HG03097 (cell line): ENCODE data around the gene MACROD2.
"Not testable (repeated sequence)": the region's sequence is repeated elsewhere in the genome, so short reads cannot be mapped to it uniquely, and the experiment has no call there.

Experiments used
- ATAC-seq: cut with Tn5 transposase; IDR thresholded peaks from one replicate; pipeline ENCODE4 v1.9.1; 2021; ENCODE audit not compliant: unreplicated experiment, low FRiP score

MACROD2 gene

DNA sequence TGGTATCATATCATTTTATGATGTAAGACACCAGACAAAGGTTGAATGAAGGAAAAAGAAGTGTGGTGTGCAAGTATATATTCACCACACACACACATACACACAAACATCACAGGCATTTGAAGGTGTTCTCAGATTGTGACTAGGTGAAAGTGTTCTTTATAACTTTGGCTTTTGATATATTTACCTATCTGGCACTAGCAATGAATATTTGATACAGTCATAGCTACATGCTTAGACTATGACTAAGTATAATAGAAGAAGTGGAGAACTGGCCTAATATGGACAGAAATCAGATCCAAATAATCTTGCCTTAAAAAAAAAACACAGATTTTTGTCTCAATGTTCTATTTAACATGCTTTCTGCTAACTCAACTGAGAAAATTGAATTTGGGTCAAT is 1768.0 kb downstream of the MACROD2 start:
- no peak for ATAC-seq

DNA sequence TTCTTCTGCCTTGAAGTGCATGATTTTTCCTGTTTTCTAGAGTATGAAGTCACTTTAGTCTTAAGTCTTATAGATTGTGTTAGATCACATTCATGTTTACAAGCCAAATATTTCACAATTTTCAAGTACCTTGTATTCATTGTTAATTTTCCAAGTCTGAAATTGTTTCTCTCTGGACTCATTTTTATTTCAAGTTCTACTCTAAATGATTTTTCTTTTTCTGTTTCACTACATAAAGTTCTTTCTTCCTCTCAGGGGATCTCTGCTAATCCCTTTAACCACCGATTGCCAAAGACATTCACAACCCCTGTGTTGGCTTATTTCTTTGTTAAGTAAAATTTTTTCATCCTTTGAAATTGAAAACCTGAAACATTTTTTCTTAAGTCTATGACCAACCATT is 1772.3 kb downstream of the MACROD2 start:
- no peak for ATAC-seq

- ATAC-seq = no peak
Observed at GRCh38 chr20:15767999-15768741, 1772.9 kb downstream of the MACROD2 start.

- ATAC-seq = no peak
Observed at GRCh38 chr20:15772826-15773225, 1777.5 kb downstream of the MACROD2 start.

DNA sequence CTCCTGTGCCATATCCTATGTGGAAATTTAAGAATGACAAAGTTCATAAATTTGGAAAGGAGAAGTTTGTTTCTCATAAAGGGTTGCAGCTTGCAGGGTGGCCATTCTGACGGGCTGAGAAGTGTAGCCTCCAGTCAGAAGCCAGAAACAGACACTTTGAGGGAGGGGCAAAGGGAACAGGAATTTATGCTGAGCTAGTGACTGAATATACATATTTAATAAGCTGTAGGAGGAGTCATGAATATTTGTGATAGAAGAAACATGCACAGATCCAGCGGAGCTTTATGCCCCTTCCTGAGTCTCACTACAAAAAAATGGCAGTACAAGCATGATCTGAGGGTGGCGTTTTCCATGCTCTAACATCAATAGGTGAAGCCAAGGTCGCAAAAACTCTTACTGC is 1779.6 kb downstream of the MACROD2 start:
- ATAC-seq = no peak

- no peak for ATAC-seq
Observed at GRCh38 chr20:15776770-15777466, 1781.6 kb downstream of the MACROD2 start.

- ATAC-seq = no peak
Observed at GRCh38 chr20:15784020-15784419, 1788.7 kb downstream of the MACROD2 start.

DNA sequence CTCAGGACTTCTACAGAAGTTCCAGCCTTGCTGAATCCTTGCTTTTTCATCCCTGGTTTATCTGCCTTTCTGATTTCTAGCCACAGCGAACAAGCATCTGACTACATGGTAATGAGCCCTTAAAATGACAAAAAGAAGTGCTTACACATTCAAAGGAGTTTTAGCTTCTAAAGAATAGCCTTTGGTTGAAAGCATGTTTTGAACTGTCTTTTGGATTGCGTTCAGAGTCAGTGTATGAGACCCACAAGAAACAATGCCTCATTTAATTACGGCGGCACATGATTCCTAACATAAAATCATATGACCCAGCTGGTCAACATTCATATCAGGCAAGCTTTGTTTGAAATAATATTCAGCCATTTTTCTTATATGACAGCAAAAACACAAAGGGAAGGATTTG is 1793.8 kb downstream of the MACROD2 start:
- no peak for ATAC-seq

GRCh38 chr20:15792855-15793254 is 1797.5 kb downstream of the MACROD2 start:
- ATAC-seq = no peak

GRCh38 chr20:15794409-15794808 is 1799.1 kb downstream of the MACROD2 start:
- no peak for ATAC-seq

DNA sequence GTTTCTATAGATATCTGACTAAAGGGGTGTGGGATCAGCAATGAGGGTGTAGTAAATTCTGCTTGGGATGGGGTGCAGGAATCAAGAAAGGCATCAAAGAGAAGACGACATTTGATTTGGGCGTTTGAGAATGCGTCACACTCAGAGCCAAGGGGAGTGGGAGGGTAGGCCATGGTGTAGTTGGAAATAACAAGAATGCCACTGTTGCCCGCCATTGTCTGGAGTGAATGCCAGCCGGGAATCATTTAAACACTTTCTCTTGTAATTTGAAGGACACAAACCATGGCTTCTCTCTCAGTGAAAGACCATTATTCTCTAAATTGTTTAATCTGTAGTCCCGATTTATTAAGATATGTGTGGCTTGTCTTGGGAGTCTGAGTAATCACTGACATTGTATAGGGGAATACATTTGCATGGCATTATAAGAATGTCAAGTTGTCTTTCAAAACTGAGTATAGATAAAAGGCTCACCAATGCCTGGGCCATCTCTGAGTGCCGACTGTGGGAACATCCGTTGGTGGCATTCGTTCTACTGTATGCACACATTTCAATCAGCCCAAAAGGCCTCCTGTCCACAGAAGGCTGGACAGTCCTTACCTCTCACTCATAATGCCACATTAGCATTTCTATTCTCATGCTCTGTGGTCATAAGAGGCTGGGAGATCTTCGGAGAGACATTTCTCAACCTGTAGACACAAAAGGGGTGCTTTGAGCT is 1800.1 kb downstream of the MACROD2 start:
- no peak for ATAC-seq

- ATAC-seq = no peak
Observed at GRCh38 chr20:15799871-15800270, 1804.6 kb downstream of the MACROD2 start.

DNA sequence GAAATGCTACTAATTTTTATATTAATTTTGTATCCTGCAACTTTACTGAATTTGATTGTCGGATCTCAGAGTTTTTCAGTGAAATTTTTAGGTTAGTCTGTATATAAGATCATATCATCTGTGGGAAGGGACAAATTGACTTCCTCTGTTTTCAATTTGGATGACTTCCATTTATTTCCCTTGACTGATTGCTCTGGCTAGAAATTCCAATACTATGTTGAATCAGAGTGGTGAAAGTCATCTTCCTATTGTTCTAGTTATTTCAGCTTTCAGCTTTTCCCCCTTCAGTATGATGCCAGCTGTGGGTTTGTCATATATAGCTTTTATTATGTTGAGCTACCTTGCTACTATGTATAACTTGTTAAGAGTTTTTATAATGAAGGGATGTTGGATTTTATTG is 1806.7 kb downstream of the MACROD2 start:
- no peak for ATAC-seq

DNA sequence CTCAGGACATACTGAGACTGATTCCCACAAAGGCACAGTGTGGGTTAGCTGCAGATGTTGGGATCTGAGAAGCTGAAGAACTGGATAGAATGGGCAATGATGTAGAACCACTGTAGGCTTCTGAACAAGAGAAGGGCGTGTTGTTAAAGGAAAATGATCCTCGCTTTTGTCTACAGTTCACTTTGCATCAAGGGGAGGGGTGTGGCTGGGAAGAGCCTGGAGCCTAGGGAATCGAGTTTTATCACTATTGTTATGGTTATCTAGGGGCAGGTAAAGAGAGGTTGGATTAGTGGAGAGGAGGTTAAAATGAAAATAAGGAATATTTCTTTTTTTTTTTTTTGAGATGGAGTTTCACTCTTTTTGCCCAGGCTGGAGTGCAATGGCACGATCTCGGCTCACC is 1809.8 kb downstream of the MACROD2 start:
- no peak for ATAC-seq

GRCh38 chr20:15806105-15806504 is 1810.8 kb downstream of the MACROD2 start:
- no peak for ATAC-seq

DNA sequence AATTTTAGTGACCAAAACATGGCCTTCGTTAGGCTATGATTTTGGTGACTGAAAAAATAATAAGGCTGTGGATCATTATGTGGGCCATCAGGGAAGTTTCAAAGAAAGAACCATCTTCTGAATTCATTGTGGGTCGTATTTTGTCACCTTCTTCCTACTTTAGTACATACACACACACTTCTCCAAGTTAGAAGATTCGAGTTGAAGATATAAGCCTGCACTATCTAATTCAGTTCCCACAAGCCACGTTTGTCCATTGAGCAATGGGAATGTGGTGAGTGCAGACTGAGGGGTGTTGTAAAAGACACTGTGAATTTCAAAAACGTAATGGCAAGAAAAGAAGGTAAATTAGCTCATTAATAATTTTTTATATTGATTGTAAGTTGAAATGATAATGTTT is 1812.0 kb downstream of the MACROD2 start:
- ATAC-seq = no peak

DNA sequence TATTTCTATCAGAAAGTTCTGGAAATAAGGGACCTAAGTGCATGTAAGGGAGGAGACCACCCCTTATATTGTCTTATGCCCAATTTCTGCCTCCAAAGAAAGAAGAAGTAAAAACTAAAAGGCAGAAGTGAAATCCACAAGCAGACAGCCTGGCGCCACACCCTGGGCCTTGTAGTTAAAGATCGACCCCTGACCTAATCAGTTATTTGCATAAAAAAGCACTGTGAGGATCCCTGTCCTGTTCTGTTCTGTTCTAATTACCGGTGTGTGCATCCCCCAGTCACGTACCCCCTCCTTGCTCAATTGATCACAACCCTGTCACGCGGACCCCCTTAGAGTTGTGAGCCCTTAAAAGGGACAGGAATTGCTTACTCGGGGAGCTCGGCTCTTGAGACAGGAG is 1812.5 kb downstream of the MACROD2 start:
- not testable (repeated sequence) for ATAC-seq

DNA sequence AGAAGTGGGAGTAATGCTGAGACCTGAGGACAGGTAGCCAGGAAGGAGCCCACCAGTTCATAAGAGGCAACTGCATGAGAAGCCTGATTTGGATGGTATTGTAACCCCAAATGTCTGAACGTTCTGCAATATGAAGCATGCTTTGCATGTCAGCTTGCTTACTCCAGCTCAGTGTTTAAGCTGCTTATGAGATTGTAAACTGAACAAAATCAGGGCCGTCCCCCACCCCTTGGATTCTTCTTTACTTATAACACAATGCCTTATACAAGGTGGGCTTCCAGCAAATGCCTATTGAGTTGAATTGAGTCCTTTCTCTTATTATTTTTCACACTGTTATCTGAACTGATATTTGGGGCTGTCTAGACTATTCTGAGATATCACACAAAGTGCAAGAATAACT is 1816.6 kb downstream of the MACROD2 start:
- ATAC-seq = no peak

DNA sequence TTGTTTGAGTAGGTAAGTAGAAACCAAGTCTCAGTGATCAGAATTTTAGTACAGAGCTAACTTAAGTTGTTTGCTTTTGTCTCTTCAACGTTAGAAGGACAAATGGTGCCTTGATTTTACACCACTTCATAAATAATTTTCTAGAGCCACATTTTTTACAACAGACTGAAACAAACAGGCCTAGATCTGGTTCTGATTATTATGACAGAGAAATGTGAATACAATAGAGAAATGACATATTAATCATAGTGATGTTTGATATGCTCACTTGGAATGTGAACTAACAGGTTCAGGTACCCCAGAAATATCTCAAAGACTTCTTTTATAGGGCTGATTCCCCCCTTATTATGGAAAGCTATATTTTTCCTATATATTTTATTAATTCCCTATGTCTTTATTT is 1817.4 kb downstream of the MACROD2 start:
- ATAC-seq = no peak

GRCh38 chr20:15814360-15814759 is 1819.0 kb downstream of the MACROD2 start:
- ATAC-seq = no peak

DNA sequence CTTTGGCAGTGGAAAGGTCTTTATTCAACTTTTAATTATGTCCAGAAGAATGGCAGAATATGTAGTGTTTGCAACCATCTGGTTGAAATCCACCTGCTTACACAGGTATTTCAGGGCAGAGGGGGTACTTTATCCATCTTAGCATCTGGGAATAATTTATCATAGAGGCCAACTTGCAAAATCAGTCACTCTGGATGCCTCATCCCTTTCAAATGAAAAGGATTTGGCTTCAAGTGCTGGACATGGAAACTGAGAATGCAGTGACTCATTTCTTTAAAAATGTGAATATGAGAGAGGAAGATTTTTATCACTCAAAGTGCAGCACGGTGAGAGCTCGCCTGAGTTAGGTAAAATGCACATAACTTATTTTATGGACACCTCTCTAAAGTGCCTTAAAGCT is 1819.6 kb downstream of the MACROD2 start:
- no peak for ATAC-seq

GRCh38 chr20:15817351-15817750 is 1822.0 kb downstream of the MACROD2 start:
- no peak for ATAC-seq
